ENCODE measurements around the gene INPPL1.
"Not testable (repeated sequence)": the region's sequence is repeated elsewhere in the genome, so short reads cannot be mapped to it uniquely, and the experiment has no call there.

Gene INPPL1

DNA sequence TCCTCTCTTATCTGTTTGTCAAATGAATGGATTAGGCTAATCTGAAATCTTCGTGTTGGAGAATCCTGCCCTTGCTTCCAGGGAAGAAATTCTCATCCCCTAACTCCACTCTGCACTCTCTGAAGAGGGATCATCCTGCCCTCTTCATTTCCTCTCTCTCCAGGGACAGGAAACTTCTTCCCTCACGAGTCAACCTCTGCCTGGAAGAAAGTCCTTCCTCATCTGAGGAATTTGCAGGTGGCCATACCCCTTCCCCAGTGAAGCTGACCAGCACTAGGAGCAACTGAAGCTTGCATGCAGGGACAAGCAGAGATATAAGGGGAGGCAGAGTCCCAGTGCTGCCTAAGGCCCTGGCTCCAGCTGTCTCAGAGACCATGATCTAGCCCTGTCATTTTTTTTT is 23.0 kb downstream of the INPPL1 start:
- no peak for DNase-seq

DNA sequence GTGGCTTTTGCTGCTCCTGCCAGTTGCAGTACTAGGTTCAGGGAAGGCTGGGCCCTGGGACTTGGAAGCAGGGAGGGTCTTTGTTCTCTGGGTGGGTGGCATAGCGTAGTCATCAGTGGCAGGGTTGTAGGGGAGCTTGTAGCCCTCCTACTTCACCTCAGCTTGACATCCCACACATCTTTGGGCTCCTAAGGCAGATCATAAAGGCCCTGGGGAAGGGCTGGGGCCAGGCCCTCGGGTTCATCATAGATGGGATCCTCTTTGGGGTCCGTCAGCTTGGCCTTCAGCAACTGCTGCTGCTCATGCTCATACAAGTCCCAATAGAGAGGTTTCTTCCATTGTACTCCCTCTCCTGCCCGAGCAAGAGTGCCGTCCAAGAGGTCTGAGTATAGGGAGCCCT is 25.4 kb downstream of the INPPL1 start:
- no peak for DNase-seq

DNA sequence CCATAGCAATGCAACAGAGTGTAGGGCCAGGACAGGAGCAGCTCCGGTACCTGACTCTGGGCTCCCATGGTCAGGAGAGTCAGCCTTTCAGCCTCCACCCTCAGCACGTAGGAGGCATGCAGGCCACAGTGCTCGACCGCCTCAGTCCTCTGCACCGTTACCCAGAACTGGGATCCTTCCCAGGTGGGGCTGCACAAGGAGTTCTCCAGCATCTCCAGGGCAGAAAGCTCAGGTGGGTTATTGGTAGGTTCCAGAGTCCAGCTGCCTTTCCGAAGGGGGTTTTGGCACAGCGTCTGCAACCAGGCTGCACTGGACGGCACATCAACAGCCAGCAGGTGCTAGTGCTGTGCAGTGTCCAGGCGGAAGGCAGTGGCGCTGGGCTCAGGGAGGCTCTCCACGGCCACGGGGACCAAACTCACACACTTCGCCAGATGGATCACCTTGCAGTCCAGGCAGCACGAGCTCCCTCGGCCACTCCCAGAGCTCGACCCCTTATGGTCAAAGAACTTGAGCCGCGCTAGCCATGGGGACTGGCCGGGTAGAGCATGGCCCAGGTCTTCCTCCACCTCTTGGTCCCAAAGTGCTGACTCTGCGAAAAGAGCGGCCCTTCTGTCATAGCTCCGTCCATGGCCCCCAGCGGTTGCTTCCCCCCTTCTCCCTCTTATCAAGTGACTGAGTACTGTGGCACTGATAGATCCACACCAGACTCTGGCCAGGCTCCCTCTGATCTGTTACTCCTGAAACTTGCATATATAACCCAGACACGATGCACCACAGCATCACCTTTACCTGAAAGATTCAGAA is 26.3 kb downstream of the INPPL1 start:
- no peak for DNase-seq

DNA sequence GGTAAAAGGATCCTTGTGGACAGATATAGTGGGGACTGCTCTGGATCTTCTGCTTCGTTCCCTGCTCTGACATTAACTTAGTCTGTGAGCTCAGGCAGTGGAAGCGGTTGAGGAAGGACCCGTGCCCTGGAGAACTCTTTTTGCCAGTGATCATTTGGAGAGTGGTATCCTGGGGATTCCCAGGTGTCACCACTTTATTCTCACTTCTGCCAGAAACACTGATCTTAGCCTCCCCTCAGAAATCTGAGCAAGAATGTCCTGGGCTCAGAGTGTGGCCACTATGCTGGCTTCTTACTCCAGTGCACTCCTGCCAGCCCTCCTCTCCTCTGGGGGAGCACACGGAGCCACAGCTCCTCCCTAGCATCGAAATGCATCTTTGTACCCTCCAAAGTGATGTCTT is 27.0 kb downstream of the INPPL1 start:
- DNase-seq, result no peak

DNA sequence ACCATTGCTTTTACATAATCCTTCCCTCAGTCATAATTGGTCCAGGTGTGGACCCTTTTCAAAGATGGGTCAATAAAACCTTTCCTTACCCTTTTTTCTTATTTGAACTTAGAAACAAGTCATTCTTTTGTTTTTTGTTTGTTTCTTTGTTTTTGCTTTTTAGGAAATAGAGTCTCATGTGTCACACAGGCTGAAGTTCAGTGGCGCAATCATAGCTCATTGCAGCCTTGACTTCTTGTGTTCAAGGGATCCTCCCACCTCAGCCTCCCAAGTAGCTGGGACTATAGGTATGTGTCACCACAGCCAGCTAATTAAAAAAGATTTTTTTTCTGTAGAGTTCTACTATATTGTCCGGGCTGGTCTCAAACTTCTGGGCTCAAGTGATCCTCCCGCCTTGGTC is 28.8 kb downstream of the INPPL1 start:
- no peak for DNase-seq

DNA sequence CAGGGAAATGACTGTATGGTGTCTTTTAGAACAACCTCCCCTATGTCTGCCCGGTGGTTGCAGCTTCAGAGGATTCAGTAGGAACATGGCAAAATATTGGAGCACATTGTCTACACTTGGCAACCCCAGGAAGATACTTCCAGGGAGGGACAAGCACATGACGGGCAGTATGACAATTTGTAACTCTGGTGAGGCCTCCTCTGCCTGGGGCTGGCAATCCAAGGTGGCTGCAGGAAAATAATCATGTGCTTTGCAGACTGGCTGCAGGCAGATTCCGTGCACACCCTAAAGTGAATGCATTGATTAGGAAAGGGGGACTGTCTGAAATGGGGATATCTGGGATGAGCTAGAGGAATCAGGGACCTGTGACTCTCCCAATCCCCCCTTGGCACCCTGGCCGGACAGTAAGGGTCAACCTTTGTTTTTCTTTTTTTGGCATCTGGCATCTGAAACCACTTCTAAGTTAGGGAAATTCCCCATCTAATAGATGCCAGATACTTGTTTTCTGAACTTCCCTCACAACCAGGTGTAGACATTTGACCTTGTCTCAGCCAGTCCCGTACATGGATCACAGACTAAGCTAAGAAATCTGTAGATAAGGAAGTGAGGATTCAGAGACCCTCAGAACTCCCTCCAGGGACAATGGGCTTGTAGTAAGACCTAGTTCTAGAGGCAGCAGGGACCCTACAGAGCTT is 29.9 kb downstream of the INPPL1 start:
- DNase-seq, result no peak

DNA sequence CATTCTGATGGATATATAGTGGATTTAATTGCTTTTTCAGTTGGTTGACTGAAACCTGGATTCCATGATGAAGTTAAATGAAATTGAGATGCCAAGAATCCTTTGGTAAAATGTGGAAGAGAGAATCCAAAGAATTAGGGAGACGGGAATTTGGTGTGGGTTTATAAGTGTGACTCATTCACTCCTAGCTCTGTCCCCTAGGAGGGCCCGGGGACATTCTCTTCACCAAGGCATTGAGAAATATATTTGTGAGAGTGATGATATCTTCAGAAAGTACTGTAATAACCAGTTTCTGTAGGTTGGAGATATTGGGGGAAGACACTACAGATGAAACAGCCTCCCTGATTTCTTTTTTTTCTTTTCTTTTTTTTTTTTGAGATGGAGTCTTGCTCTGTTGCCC is 33.0 kb downstream of the INPPL1 start:
- DNase-seq, result no peak

DNA sequence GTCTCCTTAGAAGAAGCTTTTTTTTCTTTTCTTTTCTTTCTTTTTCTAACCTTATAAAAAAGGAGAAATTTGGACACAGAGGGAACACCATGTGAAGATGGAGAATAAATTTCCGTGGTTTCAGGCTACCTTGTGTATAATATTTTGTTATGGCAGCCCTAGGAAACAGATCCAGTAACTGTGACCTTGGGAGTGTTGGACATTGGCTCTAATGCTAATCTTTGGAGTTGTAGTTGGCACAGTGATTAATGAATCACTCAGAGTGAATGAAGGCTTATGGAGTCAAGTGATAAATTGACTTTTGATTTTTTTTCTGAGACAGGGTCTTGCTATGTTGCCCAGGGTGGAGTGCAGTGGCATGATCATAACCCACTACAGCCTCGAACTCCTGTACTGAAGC is 34.9 kb downstream of the INPPL1 start:
- no peak for DNase-seq

DNA sequence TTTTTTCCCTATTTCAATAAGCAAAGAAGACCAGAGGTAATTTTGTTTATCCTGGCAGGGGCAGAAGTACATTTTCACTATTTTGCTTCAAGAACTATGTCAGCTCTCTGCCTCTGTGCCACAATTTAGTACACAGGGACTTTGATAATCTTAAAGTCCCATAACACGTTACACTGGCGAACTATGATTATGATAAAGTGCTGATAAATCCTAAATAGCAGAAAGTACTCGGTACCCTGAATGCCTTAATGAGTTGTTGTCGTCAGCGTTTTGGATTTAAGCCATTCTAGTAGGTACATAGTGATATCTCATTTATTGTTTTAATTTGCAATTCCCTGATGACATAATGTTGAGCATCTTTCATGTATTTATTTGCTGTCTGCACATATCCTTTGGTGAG is 36.0 kb downstream of the INPPL1 start:
- no peak for DNase-seq

DNA sequence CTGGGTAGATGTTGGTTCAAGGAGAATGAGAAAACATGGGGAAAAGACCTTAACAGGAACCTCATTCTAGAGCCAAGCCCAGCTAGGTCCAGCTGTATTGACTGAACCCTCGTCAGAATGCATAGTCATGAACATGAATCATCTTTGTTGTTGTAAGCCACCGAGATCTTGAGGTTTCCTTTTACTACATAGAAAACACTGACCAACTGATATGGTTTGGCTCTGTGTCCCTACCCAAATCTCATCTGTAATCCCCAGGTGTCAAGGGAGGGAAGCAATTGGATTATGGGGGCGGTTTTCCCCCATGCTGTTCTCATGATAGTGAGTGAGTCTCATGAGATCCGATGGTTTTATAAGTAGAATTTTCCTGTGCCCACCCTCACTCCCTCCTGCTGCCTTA is 38.8 kb downstream of the INPPL1 start:
- DNase-seq, result no peak

DNA sequence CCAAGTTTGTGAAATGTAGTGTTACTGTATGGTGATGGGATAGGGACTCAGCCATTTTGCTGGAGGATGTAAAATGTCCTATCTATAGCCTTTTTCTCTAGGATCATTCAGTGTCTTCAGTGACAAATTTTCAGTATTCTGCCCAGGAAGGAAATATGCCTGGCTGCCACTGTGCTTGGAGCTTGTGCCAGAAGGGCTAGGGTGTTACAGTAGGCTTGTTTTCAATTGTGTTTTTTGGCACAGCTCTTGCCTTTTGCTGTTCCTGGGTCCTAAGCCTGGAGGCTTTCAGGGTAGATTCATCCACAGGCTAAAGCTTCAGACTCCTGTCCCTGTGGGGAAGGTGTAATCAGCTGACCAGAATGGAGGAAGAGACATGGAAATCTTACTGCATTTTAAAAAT is 41.4 kb downstream of the INPPL1 start:
- DNase-seq, result no peak

DNA sequence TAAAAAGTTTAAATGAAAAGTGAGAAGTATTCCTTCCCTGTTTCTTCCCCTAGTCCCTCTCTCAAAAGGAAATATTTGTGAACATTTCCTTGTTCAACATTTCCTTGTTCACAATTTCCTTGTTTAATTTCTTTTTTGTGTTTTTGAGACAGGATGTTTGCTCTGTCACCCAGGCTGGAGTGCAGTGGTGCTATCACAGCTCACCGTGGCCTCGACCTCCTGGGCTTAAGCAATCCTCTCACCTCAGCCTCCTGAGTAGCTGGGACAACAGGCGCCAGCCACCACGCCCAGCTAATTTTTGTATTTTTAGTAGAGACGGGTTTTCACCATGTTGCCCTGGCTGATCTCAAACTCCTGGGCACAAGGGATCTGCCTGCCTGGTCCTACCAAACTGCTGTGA is 42.4 kb downstream of the INPPL1 start:
- not testable (repeated sequence) for DNase-seq

DNA sequence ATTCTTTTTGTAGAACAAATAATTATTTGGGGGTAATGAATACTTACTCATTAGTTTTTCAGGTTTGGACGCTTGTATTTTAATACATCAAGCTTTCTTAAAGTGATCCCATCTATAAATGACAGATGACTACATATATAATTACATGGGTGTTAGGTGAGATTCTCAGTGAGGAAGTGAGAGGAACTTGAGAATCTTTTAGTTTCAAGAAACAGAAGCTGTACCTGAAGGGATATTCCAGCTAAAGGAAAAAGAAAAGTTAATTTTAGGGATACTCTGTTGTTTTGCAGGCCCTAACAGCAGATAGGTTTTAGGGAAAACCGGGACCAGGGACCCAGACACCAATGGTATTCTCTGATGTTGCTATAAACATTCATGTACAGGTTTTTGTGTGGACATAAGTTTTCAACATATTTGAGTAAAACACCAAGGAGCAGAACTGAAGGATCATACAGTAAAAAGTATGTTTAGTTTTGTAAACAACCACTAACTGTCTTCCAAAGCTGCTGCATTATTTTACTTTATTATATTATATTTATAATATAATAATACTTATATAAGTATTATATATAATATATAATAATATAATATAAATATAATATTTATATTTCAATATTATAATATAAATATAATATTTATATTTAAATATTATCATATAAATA is 43.5 kb downstream of the INPPL1 start:
- no peak for DNase-seq

DNA sequence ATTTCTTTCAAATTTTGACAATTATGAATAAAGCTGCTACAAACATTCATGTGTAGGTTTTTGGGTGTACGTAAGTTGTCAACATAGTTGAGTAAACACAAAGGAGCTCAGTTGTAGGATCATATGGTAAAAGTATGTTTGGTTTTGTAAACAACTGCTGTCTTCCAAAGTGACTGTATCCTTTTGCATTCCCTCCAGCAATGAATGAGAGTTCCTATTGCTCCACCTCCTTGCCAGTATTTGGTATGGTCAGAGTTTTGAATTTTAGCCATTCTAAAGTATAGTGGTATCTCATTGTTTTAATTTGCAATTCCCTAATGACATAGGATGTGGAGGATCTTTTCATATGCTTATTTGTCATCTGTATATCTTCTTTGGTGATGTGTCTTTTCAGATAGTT is 47.4 kb downstream of the INPPL1 start:
- no peak for DNase-seq

DNA sequence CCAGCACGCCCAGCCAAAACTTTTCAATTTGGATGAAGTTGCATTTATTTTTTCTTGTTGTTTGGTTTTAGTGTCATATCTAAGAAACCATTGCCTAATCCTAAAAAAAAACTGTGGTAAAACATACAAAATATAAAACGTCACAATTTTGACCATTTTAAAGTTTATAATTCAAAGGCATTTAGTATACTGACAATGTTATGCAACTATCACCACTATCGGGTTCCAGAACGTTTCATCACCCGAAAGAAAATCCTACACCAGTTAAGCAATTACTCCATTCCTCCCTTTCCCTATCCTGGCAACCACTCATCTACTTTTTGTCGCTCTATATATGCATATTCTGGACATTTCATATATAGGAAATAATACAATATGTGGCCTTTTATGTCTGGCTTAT is 49.9 kb downstream of the INPPL1 start:
- DNase-seq, result no peak

DNA sequence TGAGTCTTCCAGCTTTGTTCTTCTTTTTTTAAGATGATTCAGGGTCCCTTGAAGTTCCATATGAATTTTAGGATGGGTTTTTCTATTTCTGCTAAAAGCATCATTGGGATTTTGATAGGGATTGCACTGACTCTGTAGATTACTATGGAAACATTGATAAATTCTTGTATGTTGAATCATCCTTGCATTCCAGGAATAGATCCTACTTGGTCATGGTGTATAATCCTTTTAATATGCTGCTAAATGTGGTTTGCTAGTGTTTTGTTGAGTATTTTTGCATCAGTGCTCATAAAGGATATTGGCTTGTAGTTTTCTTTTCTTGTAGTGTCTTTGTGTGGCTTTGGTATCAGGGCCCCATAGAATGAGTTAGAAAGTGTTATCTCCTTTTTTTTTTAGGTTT is 54.3 kb downstream of the INPPL1 start:
- DNase-seq, result no peak

DNA sequence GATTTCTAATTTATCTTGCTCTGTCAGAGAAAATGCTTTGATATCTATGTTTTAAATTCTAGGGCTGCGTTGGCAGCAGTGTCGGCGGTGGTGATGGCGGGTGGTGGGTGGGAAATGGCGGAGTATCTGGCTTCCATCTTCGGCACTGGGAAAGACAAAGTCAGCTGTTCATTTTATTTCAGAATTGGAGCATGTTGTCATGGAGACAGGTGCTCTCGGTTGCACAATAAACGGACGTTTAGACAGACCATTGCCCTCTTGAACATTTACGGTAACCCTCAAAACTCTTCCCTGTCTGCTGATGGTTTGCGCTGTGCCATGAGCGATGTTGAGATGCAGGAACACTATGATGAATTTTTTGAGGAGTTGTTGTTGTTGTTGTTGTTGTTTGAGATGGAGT is 55.5 kb downstream of the INPPL1 start:
- DNase-seq, result no peak

DNA sequence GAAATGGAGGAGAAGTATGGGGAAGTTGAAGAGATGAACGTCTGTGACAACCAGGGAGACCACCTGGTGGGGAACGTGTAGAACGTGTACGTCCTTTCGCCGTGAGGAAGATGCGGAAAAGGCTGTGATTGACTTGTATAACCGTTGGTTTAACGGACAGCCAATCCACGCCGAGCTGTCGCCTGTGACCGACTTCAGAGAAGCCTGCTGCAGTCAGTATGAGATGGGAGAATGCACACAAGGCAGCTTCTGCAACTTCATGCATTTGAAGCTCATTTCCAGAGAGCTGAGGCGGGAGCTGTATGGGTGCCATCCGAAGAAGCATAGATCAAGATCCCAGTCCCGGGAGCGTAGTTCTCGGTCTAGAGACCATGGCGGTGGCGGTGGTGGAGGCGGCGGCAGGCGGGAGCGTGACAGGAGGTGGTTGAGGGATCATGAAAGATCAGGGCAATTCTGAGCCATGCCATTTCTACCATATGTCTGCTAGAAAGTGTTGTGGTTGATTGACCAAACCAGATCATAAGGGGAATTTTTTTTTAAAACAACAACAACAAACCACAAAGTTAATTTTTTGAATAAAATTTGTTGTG is 56.3 kb downstream of the INPPL1 start:
- no peak for DNase-seq

DNA sequence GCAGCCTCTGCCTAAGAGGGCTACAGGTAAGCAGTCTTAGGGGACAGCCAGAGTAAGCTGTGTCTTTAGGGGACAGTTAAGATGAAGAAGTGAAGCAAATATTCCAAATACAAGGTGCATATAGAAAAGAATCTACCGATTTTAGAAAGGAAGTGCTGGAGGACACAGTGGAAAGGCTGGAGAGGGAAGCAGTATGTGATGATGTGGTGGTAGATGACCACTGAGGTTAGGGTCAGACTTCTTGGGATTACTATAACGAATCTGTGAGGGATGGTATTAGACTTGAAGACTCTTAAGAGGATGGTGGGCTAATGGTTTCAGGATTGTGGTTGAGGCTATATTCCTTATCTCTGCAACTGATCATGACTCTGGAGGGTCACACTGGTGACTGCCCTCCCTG is 59.4 kb downstream of the INPPL1 start:
- no peak for DNase-seq

DNA sequence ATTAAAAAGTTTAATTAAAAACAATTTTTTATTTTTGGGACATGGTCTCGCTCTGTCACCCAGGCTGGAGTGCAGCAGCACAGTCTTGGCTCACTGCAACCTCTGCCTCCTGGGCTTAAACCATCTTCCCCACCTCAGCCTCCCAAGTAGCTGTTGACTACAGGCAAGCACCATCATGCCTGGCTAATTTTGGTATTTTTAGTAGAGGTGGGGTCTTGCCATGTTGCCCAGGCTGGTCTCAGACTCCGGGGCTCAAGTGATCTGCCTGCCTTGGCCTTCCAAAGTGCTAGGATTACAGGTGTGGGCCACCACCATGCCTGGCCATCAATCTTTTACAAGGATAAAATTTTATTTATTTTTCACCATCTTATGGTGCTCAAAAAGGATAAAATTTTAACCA is 62.7 kb downstream of the INPPL1 start:
- no peak for DNase-seq

Data from right hindlimb (tissue), 1 donor.